SU-DHL-6 (cell line): ENCODE results near the gene DEPDC5.

Experiments used
- EZH2phosphoT487 ChIP-seq: fragments of 200-600 bp; sonication (generic), shearing (Covaris generic); conservative IDR thresholded peaks from 2 replicates; pipeline ENCODE4 v1.6.1; 2018; ENCODE audit warnings: mild to moderate bottlenecking, antibody characterized with exemption, low read length, moderate library complexity, mixed read lengths
- TF ChIP-seq, protein P1 (sequence below): fragments of 200-600 bp; sonication (generic); IDR thresholded peaks from one replicate; pipeline ENCODE4 v1.5.1; 2017; ENCODE audit warnings: antibody characterized with exemption, mild to moderate bottlenecking, low read length, moderate library complexity; ENCODE audit not compliant: insufficient read depth, poor library complexity, severe bottlenecking

DNA sequence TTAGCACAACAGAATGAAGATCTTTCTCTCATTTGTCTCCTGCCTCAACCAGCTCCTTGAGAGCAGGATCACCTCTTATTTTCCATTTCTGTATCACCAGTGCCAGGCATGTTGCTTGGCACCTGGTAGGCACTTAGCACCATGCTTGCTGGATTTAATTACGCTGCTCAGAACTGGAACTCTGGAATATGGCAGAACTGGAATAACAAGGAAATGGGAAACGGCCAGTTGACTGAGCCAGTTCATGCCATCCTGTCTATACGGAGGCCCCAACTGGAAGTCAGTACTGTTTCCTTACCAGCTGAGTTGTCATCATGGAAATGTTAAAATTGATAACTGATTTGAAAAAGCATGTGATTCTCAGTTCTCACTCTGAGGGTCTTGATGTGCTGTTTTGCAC lies 121.0 kb downstream of the DEPDC5 start:
- TF ChIP-seq, protein P1, sequence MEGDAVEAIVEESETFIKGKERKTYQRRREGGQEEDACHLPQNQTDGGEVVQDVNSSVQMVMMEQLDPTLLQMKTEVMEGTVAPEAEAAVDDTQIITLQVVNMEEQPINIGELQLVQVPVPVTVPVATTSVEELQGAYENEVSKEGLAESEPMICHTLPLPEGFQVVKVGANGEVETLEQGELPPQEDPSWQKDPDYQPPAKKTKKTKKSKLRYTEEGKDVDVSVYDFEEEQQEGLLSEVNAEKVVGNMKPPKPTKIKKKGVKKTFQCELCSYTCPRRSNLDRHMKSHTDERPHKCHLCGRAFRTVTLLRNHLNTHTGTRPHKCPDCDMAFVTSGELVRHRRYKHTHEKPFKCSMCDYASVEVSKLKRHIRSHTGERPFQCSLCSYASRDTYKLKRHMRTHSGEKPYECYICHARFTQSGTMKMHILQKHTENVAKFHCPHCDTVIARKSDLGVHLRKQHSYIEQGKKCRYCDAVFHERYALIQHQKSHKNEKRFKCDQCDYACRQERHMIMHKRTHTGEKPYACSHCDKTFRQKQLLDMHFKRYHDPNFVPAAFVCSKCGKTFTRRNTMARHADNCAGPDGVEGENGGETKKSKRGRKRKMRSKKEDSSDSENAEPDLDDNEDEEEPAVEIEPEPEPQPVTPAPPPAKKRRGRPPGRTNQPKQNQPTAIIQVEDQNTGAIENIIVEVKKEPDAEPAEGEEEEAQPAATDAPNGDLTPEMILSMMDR: no peak
- TF ChIP-seq EZH2phosphoT487: no peak
